ENCODE data around the gene SPAG6. TPM values are rescaled to one million over a fixed set of nuclear protein-coding genes. Genes with fewer than 3 reads are reported as not detected.

The SPAG6 gene
- total RNA-seq, 1 experiment from 2014 or later = not detected

GRCh38 chr10:22341926-22342196 is 3.4 kb upstream of the SPAG6 start:
- Histone ChIP-seq H3K4me2 (peak overlapping the region; percentile 89), H3K4me1 (replicated peaks; ENCODE audit: insufficient read depth) (peaks cover 6% of the 10 kb centered on the region; the same call in 1 of the 2 replicates), H3K36me3 (ENCODE audit: low read depth) (no peaks in the 10 kb centered on the region), H3F3A (ENCODE audit: insufficient read depth, low read depth) (no peaks in the 10 kb centered on the region), H3K27ac (no peak overlapping the region), H3K9me3 (ENCODE audit: insufficient read depth, low read depth) (no peaks in the 10 kb centered on the region), H4K20me1 (ENCODE audit: insufficient read depth) (no peaks in the 10 kb centered on the region), H2AFZ (no peak overlapping the region), H3K4me3 (peak overlapping the region; percentile 84; the same call in 1 of the 2 replicates), H3K79me2 (ENCODE audit: low read depth) (no peaks in the 10 kb centered on the region), H3K9me2 (ENCODE audit: insufficient read depth) (no peaks in the 10 kb centered on the region), H3K27me3 (ENCODE audit: insufficient read depth, low read depth) (no peaks in the 10 kb centered on the region)
- intact Hi-C loops (cut with micrococcal nuclease; ENCODE audit: unreplicated experiment) = loop anchor here (2.0 to 5.0 kb wide), 2 partner anchors 87 to 160 kb away; no protein-coding TSS in a partner anchor
- no TSS peak for BruUV-seq (replicated peaks)
- POLR2A ChIA-PET (ENCODE audit: unreplicated experiment) = no interaction called here
- CTCF ChIA-PET = no interaction called here
- DNase-seq = no peak
- TF ChIP-seq EZH2 (IDR thresholded peaks at IDR 0.05; ENCODE audit: low read depth) = no peak
- TF ChIP-seq CTCF (conservative IDR thresholded peaks at IDR 0.05) = no peak

DNA sequence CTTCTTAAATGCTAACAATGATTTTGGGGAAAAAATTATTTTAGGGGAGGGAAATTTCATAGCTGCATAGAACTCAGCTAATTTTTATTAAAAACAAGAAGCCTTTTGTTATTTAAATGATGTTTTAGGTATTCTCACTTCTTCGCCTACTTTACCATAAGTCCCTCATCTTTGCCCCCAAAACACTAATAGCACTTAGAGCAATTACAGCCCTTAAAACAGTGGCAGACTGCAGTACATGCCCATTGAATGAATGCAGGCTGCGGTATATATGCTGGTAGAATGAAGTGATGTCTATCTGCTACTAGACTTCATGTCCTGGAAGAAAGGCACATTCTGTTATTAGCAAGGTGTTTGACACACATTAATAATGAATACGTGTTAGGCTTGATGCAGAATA is 2.9 kb upstream of the SPAG6 start:
- no peak overlapping the region for H3K4me2 ChIP-seq
- DNase-seq = no peak
- H4K20me1 ChIP-seq (ENCODE audit: insufficient read depth) = no peaks in the 10 kb centered on the region
- H3K9me2 ChIP-seq (ENCODE audit: insufficient read depth) = no peaks in the 10 kb centered on the region
- no peak overlapping the region for H3K27ac ChIP-seq
- H3K36me3 ChIP-seq (ENCODE audit: low read depth) = no peaks in the 10 kb centered on the region
- H3F3A ChIP-seq (ENCODE audit: insufficient read depth, low read depth) = no peaks in the 10 kb centered on the region
- no peak overlapping the region for H2AFZ ChIP-seq
- no peak overlapping the region for H3K4me3 ChIP-seq
- intact Hi-C loops (cut with micrococcal nuclease; ENCODE audit: unreplicated experiment) = loop anchor here (5.0 kb wide), 1 partner anchor 160 kb away; no protein-coding TSS in a partner anchor
- no peaks in the 10 kb centered on the region for H3K27me3 ChIP-seq (ENCODE audit: insufficient read depth, low read depth)
- CTCF ChIA-PET = no interaction called here
- no peaks in the 10 kb centered on the region for H3K79me2 ChIP-seq (ENCODE audit: low read depth)
- BruUV-seq (replicated peaks) = no TSS peak
- POLR2A ChIA-PET (ENCODE audit: unreplicated experiment) = no interaction called here
- no peaks in the 10 kb centered on the region for H3K9me3 ChIP-seq (ENCODE audit: insufficient read depth, low read depth)
- TF ChIP-seq CTCF (conservative IDR thresholded peaks at IDR 0.05) = no peak
- TF ChIP-seq EZH2 (IDR thresholded peaks at IDR 0.05; ENCODE audit: low read depth) = no peak
- peaks cover 6% of the 10 kb centered on the region; the same call in 1 of the 2 replicates for H3K4me1 ChIP-seq (replicated peaks; ENCODE audit: insufficient read depth)

- Histone ChIP-seq H3K9me3 (ENCODE audit: insufficient read depth, low read depth) (no peaks in the 10 kb centered on the region), H3K4me3 (no peak overlapping the region), H3K4me2 (no peak overlapping the region), H3K79me2 (ENCODE audit: low read depth) (no peaks in the 10 kb centered on the region), H3K27me3 (ENCODE audit: insufficient read depth, low read depth) (no peaks in the 10 kb centered on the region), H2AFZ (no peak overlapping the region), H3K9me2 (ENCODE audit: insufficient read depth) (no peaks in the 10 kb centered on the region), H3K36me3 (ENCODE audit: low read depth) (no peaks in the 10 kb centered on the region), H3F3A (ENCODE audit: insufficient read depth, low read depth) (no peaks in the 10 kb centered on the region), H4K20me1 (ENCODE audit: insufficient read depth) (no peaks in the 10 kb centered on the region), H3K4me1 (replicated peaks; ENCODE audit: insufficient read depth) (peaks cover 6% of the 10 kb centered on the region; the same call in 1 of the 2 replicates), H3K27ac (no peak overlapping the region)
- no peak for DNase-seq
- TF ChIP-seq EZH2 (IDR thresholded peaks at IDR 0.05; ENCODE audit: low read depth) (no peak), CTCF (conservative IDR thresholded peaks at IDR 0.05) (no peak)
- POLR2A ChIA-PET (ENCODE audit: unreplicated experiment) = no interaction called here
- intact Hi-C loops (cut with micrococcal nuclease; ENCODE audit: unreplicated experiment) = loop anchor here (5.0 kb wide), 1 partner anchor 159 kb away; no protein-coding TSS in a partner anchor
- no TSS peak for BruUV-seq (replicated peaks)
- CTCF ChIA-PET = no interaction called here
These were observed 1.6 kb upstream of the SPAG6 start for GRCh38 chr10:22343731-22344130.
